ENCODE data around the gene KCP.

DNA sequence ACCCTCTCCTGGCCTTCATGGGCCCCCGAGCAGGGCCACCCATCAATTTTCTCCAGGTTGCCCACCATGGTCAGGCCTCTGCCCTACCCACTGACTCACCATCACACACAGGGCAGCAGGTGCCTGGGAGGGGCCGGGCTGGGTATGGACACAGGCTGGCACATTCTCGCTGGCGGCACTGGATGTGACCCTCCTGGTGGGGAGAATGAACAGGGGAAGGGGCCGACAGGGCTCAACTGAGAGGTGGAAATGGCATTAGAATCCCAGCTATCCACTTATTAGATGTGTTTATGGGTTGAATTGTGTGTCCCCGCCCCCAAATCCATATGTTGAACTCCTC is 16.4 kb downstream of the KCP start:
- TF ChIP-seq GATA3 (IDR thresholded peaks at IDR 0.05; ENCODE audit: low read depth, low read length) (no peak), GATA2 (IDR thresholded peaks at IDR 0.05; ENCODE audit: low read depth, low read length) (no peak)
